ENCODE measurements around the gene COX10.

COX10 gene

DNA sequence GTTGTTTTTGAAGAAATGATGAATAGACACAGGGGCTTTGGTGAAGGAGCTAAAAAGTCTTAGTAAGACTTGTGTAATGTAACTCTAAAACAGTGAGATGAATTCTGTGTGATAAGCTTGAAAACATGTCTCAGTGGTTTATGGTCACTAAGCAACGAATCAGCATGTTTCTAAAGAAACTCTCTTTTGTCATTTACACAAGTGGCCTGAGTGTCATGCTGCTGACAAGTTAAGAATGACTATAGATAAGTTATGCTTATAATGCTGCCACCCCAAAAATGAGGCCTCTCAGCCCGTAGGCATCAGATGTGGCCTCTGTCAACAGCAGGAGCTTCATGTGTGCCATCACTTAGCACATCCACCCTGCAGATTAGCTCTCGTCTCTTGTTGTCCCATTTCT, 8.7 kb downstream of the COX10 start:
- in situ Hi-C loops (cut with HindIII; ENCODE audit: low pct_ligation_motif_present, low sequenced_read_pairs), result no loop called here

DNA sequence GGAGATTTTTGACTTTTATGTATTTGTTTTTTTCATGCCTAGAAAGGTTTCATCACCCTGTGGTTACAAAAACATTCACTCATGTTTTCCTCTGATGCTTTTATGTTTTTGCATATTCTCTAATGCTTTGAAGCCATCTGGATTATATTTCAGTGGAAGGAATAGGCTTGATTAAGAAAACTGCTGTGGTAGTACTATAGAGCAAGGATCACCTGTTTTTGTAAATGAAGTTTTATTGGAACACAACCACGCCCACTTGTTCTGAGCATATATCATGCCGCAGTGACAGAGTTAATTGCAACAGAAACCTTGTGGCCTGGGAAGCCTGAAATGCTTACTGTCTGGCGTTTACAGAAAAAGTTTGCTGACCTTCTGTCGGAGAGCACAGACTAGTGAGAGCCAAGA, 11.5 kb downstream of the COX10 start:
- TF ChIP-seq, protein P1, sequence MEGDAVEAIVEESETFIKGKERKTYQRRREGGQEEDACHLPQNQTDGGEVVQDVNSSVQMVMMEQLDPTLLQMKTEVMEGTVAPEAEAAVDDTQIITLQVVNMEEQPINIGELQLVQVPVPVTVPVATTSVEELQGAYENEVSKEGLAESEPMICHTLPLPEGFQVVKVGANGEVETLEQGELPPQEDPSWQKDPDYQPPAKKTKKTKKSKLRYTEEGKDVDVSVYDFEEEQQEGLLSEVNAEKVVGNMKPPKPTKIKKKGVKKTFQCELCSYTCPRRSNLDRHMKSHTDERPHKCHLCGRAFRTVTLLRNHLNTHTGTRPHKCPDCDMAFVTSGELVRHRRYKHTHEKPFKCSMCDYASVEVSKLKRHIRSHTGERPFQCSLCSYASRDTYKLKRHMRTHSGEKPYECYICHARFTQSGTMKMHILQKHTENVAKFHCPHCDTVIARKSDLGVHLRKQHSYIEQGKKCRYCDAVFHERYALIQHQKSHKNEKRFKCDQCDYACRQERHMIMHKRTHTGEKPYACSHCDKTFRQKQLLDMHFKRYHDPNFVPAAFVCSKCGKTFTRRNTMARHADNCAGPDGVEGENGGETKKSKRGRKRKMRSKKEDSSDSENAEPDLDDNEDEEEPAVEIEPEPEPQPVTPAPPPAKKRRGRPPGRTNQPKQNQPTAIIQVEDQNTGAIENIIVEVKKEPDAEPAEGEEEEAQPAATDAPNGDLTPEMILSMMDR (IDR thresholded peaks at IDR 0.05; ENCODE audit: low read depth, low read length, missing control alignments), result no peak
- H3K27ac ChIP-seq, result no peak overlapping the region
- DNase-seq, result no peak
- in situ Hi-C loops (cut with HindIII; ENCODE audit: low pct_ligation_motif_present, low sequenced_read_pairs), result no loop called here
- no peaks in the 10 kb centered on the region for H3K27me3 ChIP-seq (replicated peaks)
- H3K36me3 ChIP-seq (replicated peaks), result peaks cover 12% of the 10 kb centered on the region
- no peak overlapping the region for H3K4me3 ChIP-seq (ENCODE audit: low read depth, low read length)

More for the DNA sequence above, 8.7 kb downstream of the COX10 start:
- peaks cover 12% of the 10 kb centered on the region for H3K36me3 ChIP-seq (replicated peaks)
- no peak overlapping the region for H3K4me3 ChIP-seq (ENCODE audit: low read depth, low read length)
- TF ChIP-seq, protein P1 (IDR thresholded peaks at IDR 0.05; ENCODE audit: low read depth, low read length, missing control alignments), result no peak
- no peak overlapping the region for H3K27ac ChIP-seq
- DNase-seq, result no peak
- H3K27me3 ChIP-seq (replicated peaks), result no peaks in the 10 kb centered on the region

DNA sequence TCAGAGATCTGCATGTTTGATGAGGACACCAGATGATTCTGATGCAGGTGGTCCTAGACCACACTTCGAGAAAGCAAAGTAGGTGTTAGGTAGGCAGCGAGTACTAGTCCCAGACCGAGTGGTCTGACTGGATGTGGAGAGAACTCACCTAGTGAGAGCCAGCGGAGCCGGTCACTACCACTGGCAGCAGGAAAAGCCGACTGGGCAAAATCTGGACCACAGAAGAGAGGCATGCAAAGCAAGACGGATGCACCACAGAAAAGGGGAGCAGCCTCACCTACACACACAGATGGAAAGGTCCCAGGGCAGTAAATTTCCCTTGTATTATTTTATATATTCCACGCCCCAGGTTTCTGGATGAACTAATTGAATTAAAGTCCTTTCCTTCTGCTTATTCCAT, 13.5 kb downstream of the COX10 start:
- no peak overlapping the region for H3K27ac ChIP-seq
- no peak overlapping the region for H3K4me3 ChIP-seq (ENCODE audit: low read depth, low read length)
- peaks cover 6% of the 10 kb centered on the region for H3K36me3 ChIP-seq (replicated peaks)
- no peaks in the 10 kb centered on the region for H3K27me3 ChIP-seq (replicated peaks)
- no peak for DNase-seq
- in situ Hi-C loops (cut with HindIII; ENCODE audit: low pct_ligation_motif_present, low sequenced_read_pairs), result no loop called here
- TF ChIP-seq, protein P1 (IDR thresholded peaks at IDR 0.05; ENCODE audit: low read depth, low read length, missing control alignments), result no peak

DNA sequence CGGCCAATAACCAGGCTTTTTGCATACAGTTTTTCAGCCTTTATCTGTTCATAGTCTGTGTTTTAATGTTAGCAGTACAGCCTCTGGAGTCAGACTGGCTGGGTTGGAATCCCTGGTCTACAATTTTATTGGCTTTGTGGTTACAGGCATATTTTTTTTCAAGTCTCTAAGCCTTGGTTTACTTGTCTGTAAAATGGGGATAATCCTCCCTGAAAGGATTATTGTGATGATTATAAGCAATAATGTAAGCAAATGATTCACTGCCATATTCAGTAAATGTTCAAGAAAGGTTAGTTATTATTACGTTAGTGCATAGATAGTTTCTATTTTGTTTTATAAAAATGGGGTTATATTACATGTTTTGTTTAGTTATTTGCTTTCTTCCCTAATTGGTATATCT, 15.7 kb downstream of the COX10 start:
- in situ Hi-C loops (cut with HindIII; ENCODE audit: low pct_ligation_motif_present, low sequenced_read_pairs), result no loop called here
- Histone ChIP-seq H3K4me3 (ENCODE audit: low read depth, low read length) (no peak overlapping the region), H3K36me3 (replicated peaks) (peaks cover 2% of the 10 kb centered on the region), H3K27ac (no peak overlapping the region), H3K27me3 (replicated peaks) (no peaks in the 10 kb centered on the region)
- DNase-seq, result no peak
- TF ChIP-seq, protein P1 (IDR thresholded peaks at IDR 0.05; ENCODE audit: low read depth, low read length, missing control alignments), result no peak

DNA sequence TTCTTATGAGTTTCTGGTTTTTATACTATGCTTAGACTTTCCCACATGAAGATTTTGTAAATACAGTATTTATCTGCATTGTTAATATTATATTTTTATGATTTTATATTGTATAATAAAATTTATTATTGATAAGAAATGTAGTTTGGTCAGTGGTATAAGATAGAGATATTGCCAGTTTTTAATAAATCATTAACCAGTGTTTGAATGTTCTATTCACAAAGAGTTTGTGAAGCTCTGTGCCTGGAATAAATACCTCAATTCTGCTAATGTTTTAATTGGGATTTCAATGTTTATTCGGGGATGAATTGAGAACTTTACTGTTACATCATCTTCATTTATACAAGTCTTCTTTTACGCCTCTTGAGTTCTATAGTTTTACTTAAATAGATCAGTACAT, 16.9 kb downstream of the COX10 start:
- Histone ChIP-seq H3K27me3 (replicated peaks) (no peaks in the 10 kb centered on the region), H3K36me3 (replicated peaks) (no peaks in the 10 kb centered on the region), H3K27ac (no peak overlapping the region), H3K4me3 (ENCODE audit: low read depth, low read length) (no peak overlapping the region)
- TF ChIP-seq, protein P1 (IDR thresholded peaks at IDR 0.05; ENCODE audit: low read depth, low read length, missing control alignments), result no peak
- in situ Hi-C loops (cut with HindIII; ENCODE audit: low pct_ligation_motif_present, low sequenced_read_pairs), result no loop called here
- no peak for DNase-seq

DNA sequence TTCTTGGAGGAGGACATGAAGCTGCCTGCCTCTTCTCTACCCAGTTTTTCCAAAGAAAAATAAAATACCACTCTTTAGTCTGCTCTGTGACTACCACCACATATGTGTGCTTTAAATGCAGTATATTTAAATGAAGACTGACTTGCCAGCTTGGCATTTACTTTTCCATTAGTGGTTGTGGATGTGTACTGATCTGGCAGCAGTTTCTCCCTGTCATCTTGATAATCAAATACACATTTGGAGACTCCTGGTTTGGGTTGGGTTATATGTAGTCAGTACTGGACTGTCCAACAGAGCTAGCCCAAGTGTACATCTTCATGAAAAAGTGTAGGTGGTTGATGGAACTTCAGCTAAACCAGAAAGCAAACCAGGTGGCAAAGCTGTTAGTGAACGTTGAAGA, 19.9 kb downstream of the COX10 start:
- TF ChIP-seq, protein P1 (IDR thresholded peaks at IDR 0.05; ENCODE audit: low read depth, low read length, missing control alignments), result no peak
- H3K4me3 ChIP-seq (ENCODE audit: low read depth, low read length), result no peak overlapping the region
- DNase-seq, result no peak
- in situ Hi-C loops (cut with HindIII; ENCODE audit: low pct_ligation_motif_present, low sequenced_read_pairs), result no loop called here
- H3K27me3 ChIP-seq (replicated peaks), result no peaks in the 10 kb centered on the region
- no peaks in the 10 kb centered on the region for H3K36me3 ChIP-seq (replicated peaks)
- no peak overlapping the region for H3K27ac ChIP-seq
